ENCODE results near the gene MAGEL2.
"Not testable (repeated sequence)": the region's sequence is repeated elsewhere in the genome, so short reads cannot be mapped to it uniquely, and the experiment has no call there.

Gene MAGEL2

GRCh38 chr15:23606226-23606625 lies 41.4 kb downstream of the MAGEL2 start:
- no peak for DNase-seq (ENCODE audit: low spot score)

- no peak for DNase-seq (ENCODE audit: low spot score)
Observed at GRCh38 chr15:23602124-23602523, 45.5 kb downstream of the MAGEL2 start.

GRCh38 chr15:23599053-23599452 lies 48.6 kb downstream of the MAGEL2 start:
- DNase-seq (ENCODE audit: low spot score) = no peak

- DNase-seq (ENCODE audit: low spot score) = not testable (repeated sequence)
Observed at GRCh38 chr15:23597278-23597677, 50.4 kb downstream of the MAGEL2 start.

GRCh38 chr15:23596736-23597135 lies 50.9 kb downstream of the MAGEL2 start:
- DNase-seq (ENCODE audit: low spot score) = no peak

- no peak for DNase-seq (ENCODE audit: low spot score)
Observed at GRCh38 chr15:23595368-23595767, 52.3 kb downstream of the MAGEL2 start.

- DNase-seq (ENCODE audit: low spot score) = no peak
Observed at GRCh38 chr15:23594252-23594770, 53.4 kb downstream of the MAGEL2 start.

Measured in kidney capillary endothelial cell (primary cell).